ENCODE measurements around the gene VEGFD. TPM values are rescaled to one million over a fixed set of nuclear protein-coding genes. Genes with fewer than 3 reads are reported as not detected.
"Not testable (repeated sequence)": the region's sequence is repeated elsewhere in the genome, so short reads cannot be mapped to it uniquely, and the experiment has no call there.

VEGFD gene
- polyA plus RNA-seq, 3 donors, result 0.46 to 16.8 (median 7.6) TPM

DNA sequence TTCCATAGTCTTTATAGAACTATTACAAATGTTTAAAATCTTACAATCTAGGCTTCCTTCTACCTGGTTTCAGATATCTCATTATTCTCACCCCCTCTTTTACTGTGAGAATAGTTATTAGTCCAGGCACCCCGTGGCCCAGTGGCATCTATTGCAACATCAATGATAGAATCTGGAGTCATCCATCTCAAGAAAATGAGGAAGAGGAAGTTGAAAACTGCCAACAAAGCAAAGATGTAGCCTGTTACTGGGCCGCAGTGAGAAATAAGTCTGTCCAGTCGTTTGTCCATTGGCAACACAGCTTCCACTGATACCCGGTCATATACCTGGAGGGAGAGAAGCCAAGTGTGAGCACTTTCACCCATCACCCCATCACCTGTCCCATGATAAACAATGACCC is 62.8 kb downstream of the VEGFD start:
- 45 to 82% (median 60%) methylated on average over 4 of the region's 4 CpGs for WGBS, 3 donors

DNA sequence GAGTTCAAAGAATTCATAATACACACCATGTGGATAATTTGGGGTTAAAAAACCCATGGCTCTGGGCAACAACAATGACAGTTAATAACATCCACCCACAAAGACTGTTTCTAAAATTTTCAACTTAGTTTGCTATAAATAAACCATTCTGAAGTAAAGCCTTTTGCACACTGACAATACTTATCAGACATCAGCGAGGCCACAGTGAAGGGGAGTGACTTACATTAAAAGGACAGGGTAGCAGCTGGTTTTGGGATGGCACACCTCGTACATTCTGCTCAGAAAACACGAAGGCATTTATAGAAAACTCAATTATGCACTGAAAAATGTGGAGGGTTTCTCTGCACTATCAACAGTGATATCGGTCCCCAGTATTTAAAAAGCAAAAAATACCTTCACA is 63.9 kb downstream of the VEGFD start:
- WGBS, 3 donors, result 65 to 89% (median 67%) methylated on average over 4 of the region's 4 CpGs
- H3K27ac ChIP-seq (ENCODE audit: low read depth, low read length), result no peak overlapping the region

More for the DNA sequence above, 62.8 kb downstream of the VEGFD start:
- H3K27ac ChIP-seq (ENCODE audit: low read depth, low read length), result no peak overlapping the region

DNA sequence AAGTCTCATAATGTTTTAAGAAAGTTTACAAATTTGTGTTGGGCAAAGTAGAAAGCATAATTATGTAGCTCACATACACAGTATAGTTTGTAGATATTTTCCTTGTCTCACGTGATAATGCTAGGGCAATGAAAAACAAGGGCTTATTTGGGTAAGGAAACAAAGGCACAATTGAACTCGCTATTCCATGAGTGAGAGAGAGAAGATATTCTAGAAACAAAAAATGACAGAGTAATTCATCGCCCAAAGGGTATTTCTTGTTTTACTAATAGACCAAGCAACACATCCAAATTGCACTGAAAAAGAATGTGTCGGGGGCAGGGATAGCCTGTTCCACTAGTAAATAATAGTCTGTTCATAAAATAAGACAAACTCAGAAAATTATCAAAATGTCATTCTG is 65.1 kb downstream of the VEGFD start:
- 80 to 97% (median 96%) methylated on average over 4 of the region's 4 CpGs for WGBS, 3 donors
- no peak overlapping the region for H3K27ac ChIP-seq (ENCODE audit: low read depth, low read length)

DNA sequence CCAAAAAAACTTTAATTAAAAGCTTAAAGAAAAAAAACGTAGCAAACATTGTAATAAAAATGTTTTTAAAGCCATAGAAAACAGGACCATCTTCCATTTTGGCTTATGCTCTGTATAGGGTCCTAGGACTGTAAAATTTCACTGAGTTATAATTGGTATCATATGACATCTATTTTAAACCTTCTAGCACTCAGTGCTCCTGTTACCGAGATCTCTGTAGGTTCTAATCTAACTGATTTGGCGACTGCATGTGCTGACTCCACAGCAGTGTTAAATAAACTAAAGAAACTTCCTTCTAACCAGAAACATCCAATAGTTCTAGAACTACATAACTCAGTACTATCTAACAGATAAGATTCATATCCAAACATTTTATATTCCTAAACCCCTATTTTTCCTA is 68.7 kb downstream of the VEGFD start, which contains the start of gene ASB11:
Gene ASB11, minus strand, starts transcription at position 132 of the 400 bp plus-strand sequence. Its CDS starts 35 bp downstream, at position 97.
- 45 to 65% (median 55%) methylated on average over 3 of the region's 3 CpGs for WGBS, 3 donors

DNA sequence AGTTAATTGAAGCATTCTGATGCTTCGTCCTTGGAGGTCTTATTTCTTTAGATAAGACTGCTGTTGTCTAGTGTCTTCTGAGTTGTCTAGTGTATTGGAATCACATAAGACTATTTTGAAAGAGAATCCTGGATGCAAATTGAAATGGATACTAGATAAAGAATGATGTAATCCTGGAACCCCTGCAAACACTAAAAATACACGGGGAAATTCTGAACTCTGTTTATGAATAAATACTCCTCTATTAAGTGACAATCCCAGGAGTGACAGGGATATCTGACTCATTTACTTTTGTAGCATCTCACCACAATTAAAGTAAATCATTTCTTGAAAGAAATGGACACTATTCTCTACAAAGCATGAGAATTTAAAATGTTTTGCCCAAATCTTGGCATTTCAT is 69.7 kb downstream of the VEGFD start:
- 50 to 53% (median 52%) methylated on average over 2 of the region's 2 CpGs for WGBS, 3 donors
- no peak overlapping the region for H3K27ac ChIP-seq (ENCODE audit: low read depth, low read length)

More for the DNA sequence above, 68.7 kb downstream of the VEGFD start, which contains the start of gene ASB11:
- H3K27ac ChIP-seq (ENCODE audit: low read depth, low read length), result no peak within 1 kb of the TSS

DNA sequence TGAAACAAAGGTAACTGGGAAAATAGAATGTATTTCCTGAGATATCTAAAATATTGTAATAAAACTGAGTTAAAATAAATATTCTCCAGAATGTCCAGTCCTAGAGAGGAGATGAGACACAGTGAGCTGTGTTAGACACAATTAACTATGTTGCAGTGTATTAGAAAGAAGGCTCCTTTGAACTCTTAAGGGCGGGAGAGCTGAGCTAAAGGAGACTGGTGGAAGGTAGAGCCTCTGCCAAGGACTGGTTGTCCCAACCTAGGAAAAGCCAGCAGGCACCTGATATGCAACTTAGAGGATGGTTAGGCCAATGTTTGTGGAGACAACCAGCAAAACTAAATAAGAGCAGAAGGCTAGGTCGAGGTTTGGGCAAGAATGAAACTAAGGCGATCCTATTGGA is 73.1 kb downstream of the VEGFD start:
- WGBS, 3 donors, result 74 to 86% (median 76%) methylated on average over 3 of the region's 3 CpGs
- no peak overlapping the region for H3K27ac ChIP-seq (ENCODE audit: low read depth, low read length)

DNA sequence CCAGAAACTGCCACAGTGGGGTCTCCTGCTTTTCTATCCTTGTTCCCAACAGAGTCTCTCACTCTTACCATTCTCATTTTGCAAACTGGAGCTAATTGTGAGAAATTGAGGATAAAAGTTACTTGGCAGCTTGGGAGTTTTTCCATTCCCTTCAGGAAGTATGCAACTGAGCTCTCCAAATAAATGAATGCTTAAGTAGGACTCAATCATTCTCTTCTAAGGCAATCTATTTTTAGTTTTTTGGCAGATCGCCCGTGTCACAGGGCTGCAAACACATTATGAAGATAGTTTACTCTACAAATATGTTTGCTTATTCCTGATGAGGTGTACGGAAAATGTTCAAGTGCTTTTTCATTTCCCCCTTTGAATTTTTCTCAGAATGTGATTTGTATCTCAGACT is 74.1 kb downstream of the VEGFD start:
- no peak overlapping the region for H3K27ac ChIP-seq (ENCODE audit: low read depth, low read length)
- 7 to 44% (median 21%) methylated on average over 3 of the region's 3 CpGs for WGBS, 3 donors

DNA sequence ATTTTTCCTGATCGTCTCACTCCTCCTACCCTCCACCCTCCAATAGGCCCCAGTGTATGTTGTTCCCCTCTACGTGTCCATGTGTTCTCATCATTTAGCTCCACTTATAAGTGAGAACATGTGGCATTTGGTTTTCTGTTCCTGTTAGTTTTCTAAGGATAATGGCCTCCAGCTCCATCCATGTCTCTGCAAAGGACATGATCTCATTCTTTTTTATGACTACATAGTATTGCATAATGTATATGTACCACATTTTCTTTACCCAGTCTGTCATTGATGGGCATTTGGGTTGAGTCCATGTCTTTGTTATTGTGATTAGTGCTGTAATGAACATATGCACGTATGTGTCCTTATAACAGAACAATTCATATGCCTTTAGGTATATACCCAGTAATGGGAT is 78.3 kb downstream of the VEGFD start:
- not testable (repeated sequence) for H3K27ac ChIP-seq (ENCODE audit: low read depth, low read length)
- 65 to 94% (median 90%) methylated on average over 3 of the region's 3 CpGs for WGBS, 3 donors

DNA sequence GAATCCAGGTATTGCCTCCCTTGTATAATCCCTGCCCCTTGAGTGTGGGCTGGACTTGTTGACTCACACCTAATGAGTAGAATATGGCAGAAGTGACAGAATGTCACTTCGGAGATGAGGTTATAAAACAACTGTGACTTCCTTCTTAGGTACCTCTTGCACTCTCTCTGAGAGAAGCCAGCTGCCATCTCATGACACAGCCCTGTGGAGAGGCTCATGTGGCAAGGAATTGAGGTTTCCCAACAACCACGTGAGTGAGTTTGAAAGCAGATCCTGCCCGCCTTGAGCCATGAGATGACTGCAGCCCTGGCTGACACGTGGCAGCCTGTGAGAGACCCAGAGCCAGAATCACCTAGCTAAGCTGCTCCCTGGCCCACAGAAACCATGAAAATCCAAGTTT is 82.3 kb downstream of the VEGFD start:
- WGBS, 3 donors, result 38 to 47% (median 40%) methylated on average over 4 of the region's 4 CpGs
- H3K27ac ChIP-seq (ENCODE audit: low read depth, low read length), result no peak overlapping the region

DNA sequence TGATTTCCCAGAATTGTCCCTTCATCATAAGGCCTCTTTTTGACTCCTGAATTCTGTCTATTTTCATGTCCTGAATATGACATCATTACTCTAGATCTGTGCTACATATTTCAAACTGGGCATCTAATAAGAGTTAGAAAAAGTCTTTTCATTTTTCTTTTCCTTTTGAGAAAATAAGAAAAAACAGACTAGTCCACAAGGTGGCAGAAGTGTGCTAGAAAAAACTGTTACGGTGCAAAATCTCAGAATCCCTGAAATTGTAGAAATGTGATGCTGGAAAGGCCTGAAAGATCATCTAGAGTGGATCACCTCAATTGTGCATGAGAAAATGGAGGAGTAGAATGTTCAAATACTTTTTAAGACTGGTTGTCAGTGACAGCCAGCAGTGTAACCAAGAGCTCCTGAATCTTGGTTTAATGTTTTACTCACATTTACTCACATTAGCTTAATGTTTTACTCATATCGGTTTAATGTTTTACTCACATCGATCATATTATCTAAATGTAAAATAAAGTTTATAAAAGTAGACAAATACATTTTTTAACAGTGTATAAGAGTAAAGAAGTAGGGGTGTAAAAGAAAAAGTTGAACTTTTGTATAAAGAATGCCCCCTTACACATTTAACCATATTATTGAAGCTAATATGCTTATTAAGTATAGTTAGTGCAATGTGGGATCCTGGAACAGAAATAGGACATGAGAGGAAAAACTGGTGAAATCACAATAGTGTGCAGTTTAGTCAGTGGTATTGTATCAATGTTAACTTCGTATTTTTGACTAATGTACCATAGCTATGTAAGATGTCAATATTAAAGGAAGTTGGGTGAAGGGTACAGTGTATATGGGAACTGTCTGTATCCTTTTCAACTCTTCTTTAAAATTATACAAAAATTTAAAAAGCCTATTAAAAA is 84.0 kb downstream of the VEGFD start:
- WGBS, 3 donors, result 22 to 60% (median 58%) methylated on average over 4 of the region's 4 CpGs
- H3K27ac ChIP-seq (ENCODE audit: low read depth, low read length), result no peak overlapping the region

DNA sequence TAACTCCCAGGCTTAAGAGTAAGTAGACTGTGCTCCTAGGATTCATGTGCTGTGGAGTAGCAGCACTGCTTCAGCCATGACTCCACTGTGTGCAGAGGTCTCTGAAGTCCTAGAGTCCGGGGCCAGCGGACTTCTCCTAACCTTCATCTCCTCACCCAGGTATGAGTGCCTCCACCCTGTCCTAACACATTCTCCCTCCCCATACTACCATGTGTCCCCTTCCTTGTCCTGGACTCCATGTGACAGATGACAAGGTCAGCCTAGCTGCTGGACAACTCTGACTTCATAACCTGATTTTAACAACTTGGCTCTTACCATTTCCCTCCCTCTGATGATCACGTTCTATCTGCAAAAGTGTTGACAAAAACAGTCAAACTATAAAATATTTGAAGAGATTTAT is 85.4 kb downstream of the VEGFD start:
- H3K27ac ChIP-seq (ENCODE audit: low read depth, low read length), result no peak overlapping the region
- WGBS, 3 donors, result 67 to 84% (median 82%) methylated on average over 3 of the region's 3 CpGs

DNA sequence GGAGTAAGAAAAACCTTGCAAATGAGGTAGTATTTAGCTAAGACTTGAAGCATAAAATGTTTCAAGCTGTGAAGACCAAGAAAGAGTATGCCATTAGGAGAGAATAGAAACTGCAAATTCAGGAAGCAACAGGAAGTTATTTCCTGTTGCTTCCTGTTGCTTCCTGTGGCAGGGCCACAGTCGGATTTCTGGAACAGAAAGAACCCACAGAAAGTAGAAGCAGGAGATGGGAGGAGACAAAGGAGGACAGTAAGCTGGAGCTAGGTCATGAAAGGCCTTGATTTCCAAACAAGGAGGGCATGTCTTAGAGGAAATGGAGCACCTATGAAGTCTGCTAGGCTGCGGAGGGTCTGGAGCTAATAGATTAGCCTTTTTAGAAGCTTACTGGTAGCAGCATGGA is 86.0 kb downstream of the VEGFD start:
- no peak overlapping the region for H3K27ac ChIP-seq (ENCODE audit: low read depth, low read length)
- 31 to 78% (median 41%) methylated on average over 2 of the region's 2 CpGs for WGBS, 3 donors

Other genes starting within 250 kb of the VEGFD start
- gene ASB9, start 114.3 kb downstream of the VEGFD start, polyA plus RNA-seq, result 10 to 100 TPM in 1 of 3 donors, 1 to 10 TPM in 2; 2.3 to 13.2 (median 3.9) TPM
- gene ASB11, start 68.8 kb downstream of the VEGFD start, polyA plus RNA-seq, result under 1 TPM in 2 of 3 donors, not detected in 1; 0.05 to 0.28 TPM
- gene PIGA, start 48.9 kb downstream of the VEGFD start, polyA plus RNA-seq, result 10 to 100 TPM in 1 of 3 donors, 1 to 10 TPM in 2; 6.5 to 14.2 (median 6.9) TPM
- gene PIR, start 108.9 kb upstream of the VEGFD start, polyA plus RNA-seq, result 10 to 100 TPM in 2 of 3 donors, 1 to 10 TPM in 1; 2.3 to 29.9 (median 18.9) TPM
- 1 to 10 TPM in 2 of 3 donors, under 1 TPM in 1; 0.49 to 3.3 (median 2.8) TPM for gene BMX, start 116.4 kb upstream of the VEGFD start, polyA plus RNA-seq
- 10 to 100 TPM in 1 of 3 donors, 1 to 10 TPM in 2; 1.7 to 14.4 (median 3.7) TPM for gene ACE2, start 216.5 kb upstream of the VEGFD start, polyA plus RNA-seq

Data from adipose tissue (tissue), 3 donors.